Right renal pelvis (tissue), 4 donors: ENCODE results near the gene ZNF483. TPM values are rescaled to one million over a fixed set of nuclear protein-coding genes. Genes with fewer than 3 reads are reported as not detected.
A peak's percentile ranks its signal among the peaks of the same experiment; 100 is the strongest.
"Not testable (repeated sequence)": the region's sequence is repeated elsewhere in the genome, so short reads cannot be mapped to it uniquely, and the experiment has no call there.

ENCODE experiments used
- DNase-seq, 4 donors: peaks; one replicate each; pipeline ENCODE4 v3.0.0-alpha.2; 2013; ENCODE audit warnings: low read depth in 4 of 4, low spot score in 3 of 4, missing footprints in 1 of 4
- polyA plus RNA-seq, 4 donors: library from polyadenylated mRNA; unstranded; fragments of 120-200 nt; gene quantifications; one replicate each; pipeline ENCODE4 v1.2.1, GENCODE V29; 2013; ENCODE audit not compliant: insufficient read length in 4 of 4

ZNF483 gene
- polyA plus RNA-seq, 4 donors, result 2.0 to 2.9 (median 2.3) TPM

DNA sequence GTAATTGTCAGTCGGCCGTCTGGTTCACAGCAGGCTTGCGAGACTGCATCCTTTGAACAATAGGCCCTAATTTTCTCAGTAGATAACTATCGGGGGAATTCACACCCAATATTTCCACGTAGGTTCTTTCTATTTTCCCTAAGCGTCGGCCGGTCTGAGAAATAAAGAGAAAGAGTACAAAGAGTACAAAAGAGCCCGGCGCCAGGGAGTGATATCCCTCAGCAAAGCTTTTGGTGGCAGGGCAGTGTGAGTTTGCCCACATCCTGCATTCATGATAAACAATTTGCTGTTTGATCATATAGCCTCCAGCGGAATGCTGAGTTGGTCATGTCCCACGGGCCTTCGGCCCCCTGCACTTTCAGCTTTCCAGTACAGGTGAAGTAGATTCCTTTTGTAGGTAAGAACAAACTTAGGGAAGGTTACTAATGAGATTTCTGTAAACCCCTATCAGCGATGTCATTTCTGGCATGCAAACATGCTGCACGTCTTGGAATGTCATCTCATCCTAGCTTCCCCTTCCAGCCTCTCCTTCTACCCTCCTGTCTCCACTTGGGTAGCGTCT, 79.2 kb downstream of the ZNF483 start:
- DNase-seq, result no peak

GRCh38 chr9:111605041-111605559, 80.1 kb downstream of the ZNF483 start:
- no peak for DNase-seq

- no peak for DNase-seq
Measured at GRCh38 chr9:111610149-111610548, 85.2 kb downstream of the ZNF483 start.

GRCh38 chr9:111610845-111611244, 85.9 kb downstream of the ZNF483 start:
- peak in 1 of 4 donors; percentile 61 for DNase-seq

DNA sequence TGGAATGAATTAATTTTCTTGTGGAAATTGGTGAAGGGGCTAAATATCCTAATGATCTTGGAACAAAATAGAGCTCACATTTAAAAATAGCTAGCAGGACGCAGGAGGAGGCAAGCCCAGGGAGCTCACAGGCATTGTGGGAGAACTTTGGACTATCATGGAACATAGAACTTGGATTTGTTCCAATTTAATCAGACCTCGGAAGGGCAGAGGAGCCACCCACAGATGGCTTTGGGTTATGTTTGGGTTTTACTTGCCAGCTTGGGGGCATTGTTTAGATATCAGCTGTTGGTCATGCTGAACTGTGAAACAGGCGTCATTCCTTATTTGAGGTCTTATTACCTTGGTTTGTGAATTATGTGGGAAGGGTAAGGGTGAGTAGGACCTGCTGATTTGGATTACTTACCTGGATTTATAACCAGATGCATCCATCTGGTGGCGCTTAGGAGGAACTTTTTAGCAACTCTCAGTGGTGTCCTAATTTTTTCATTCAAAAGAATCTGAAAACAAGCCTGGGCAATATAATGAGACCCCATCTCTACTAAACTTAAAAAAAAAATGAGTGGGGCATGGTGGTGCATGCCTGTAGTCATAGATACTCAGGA, 88.6 kb downstream of the ZNF483 start:
- DNase-seq, result no peak

DNA sequence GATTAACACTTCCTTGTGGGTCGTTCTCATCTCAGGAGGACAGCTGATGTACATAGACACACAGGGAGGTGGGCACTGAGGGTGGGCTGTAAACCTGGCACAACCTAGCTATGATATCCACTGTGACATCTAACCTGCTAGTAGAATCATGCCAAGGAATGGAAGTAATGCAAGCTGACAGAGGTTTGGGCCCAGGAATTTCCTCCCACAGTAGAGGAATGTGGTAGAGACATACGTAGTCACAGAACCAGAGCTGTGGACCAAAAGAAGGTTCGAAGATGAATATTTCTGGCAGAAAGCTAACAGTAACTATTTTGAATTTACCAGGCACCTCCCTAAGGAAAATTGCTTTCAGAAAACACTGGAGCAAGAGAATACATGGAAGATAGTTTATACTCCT, 90.9 kb downstream of the ZNF483 start:
- DNase-seq, result no peak

DNA sequence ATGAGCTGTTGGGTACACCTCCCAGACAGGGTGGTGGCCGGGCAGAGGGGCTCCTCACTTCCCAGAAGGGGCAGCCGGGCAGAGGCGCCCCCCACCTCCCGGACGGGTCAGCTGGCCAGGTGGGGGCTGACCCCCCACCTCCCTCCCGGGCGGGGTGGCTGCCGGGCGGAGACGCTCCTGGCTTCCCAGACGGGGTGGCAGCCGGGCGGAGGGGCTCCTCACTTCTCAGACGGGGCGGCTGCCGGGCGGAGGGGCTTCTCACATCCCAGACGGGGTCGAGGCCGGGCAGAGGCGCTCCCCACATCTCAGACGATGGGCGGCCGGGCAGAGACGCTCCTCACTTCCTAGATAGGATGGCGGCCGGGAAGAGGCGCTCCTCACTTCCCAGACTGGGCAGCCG, 92.4 kb downstream of the ZNF483 start:
- DNase-seq, result not testable (repeated sequence)

- DNase-seq, result no peak
Measured at GRCh38 chr9:111621895-111622480, 97.0 kb downstream of the ZNF483 start.

GRCh38 chr9:111622626-111623025, 97.6 kb downstream of the ZNF483 start:
- DNase-seq, result no peak

Other genes with a start within 250 kb of the ZNF483 start
- not detected for gene OR2K2, start 195.0 kb upstream of the ZNF483 start, polyA plus RNA-seq
- gene ECPAS, start 40.8 kb upstream of the ZNF483 start, polyA plus RNA-seq, result 10 to 100 TPM; 67.1 to 73.4 (median 70.6) TPM
- 100 to 1,000 TPM; 189 to 360 (median 259) TPM for gene PTGR1, start 74.5 kb downstream of the ZNF483 start, polyA plus RNA-seq
- 10 to 100 TPM; 15.5 to 18.0 (median 16.6) TPM for gene DNAJC25, start 106.2 kb downstream of the ZNF483 start, polyA plus RNA-seq
- gene GNG10, start 136.4 kb downstream of the ZNF483 start, polyA plus RNA-seq, result 10 to 100 TPM; 56.9 to 72.4 (median 70.1) TPM